CD4-positive, alpha-beta T cell treated with Interleukin-21 for 1 hour (primary cell): ENCODE results near the gene SV2A.
"Not testable (repeated sequence)": the region's sequence is repeated elsewhere in the genome, so short reads cannot be mapped to it uniquely, and the experiment has no call there.

Experiments
- DNase-seq: peaks from one replicate; pipeline ENCODE4 v3.0.0-alpha.2; 2020

Gene SV2A

GRCh38 chr1:149917571-149918144 is at the start of gene SV2A:
SV2A (minus strand) TSS chr1:149917844; CDS start chr1:149913840, 4,004 bp downstream.
- DNase-seq, result peak; percentile 57

DNA sequence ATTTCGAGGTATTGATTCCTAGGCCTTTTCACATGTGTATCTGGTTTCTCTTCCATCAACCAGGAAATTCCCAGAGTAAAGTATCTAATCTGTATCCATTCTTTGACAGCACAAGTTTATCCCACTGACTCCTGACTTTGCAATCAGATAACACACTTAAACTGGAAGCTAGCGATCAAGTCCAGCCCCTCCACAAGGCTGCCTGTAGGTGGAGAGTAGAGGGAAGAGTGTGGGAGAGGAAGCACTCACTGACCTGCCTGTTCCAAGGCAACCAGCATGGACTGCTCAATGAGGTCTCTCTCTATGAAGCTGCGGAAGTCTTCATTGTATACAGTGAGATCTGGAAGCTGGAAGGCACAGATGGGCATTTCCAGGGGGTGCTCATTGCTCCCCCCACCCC is 49.4 kb upstream of the SV2A start:
- no peak for DNase-seq

DNA sequence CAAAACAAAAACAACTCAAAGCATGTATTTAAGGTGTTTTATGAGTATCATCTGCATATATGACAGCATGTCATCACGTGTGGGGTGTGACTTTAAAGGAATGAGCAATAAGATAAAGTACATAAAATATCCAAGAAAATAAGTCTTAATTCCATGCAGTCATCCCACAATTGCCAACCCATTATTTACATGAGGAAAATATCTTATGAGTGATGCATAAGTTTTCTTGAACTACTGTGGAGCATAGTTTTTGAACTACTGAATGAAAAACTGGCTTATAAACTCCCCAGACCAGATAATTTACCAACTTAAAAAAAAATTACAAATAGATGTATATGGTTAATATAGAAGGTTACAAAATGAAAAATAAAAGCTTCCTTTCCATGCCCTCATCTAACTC is 48.8 kb upstream of the SV2A start:
- no peak for DNase-seq

GRCh38 chr1:149965440-149965839 is 47.8 kb upstream of the SV2A start:
- no peak for DNase-seq

GRCh38 chr1:149963358-149963757 is 45.7 kb upstream of the SV2A start:
- no peak for DNase-seq

- DNase-seq, result no peak
These were observed 45.1 kb upstream of the SV2A start for GRCh38 chr1:149962736-149963135.

DNA sequence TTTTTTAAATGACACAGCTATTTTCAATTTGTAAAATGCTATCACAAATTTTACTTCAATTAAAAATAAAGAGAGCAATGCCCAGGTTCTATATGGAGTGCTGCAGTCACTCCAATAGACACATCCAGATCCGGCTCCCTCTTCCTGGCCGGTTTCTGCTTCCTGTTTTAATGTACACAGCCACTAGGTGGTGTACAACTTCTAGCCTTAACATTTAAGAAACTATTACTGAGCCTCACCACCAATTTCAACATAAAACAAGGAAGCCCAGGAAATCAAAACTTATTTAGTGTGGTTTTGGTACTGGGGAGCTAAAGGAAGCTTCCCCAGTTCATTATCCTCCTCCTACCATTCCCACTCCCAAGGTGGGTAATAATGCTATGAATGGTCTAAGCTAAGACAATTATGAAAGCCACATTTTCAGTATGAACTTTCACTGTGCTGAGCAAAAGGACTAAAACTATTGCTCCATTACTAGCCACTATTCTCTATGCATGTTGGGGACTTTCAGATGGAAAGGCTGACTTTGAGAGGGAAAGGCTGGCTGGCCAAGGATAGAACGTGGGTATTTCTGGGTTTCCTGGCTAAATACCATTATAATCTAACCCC is 44.5 kb upstream of the SV2A start:
- DNase-seq, result peak; percentile 73

- DNase-seq, result not testable (repeated sequence)
These were observed 39.9 kb upstream of the SV2A start for GRCh38 chr1:149957548-149957947.

DNA sequence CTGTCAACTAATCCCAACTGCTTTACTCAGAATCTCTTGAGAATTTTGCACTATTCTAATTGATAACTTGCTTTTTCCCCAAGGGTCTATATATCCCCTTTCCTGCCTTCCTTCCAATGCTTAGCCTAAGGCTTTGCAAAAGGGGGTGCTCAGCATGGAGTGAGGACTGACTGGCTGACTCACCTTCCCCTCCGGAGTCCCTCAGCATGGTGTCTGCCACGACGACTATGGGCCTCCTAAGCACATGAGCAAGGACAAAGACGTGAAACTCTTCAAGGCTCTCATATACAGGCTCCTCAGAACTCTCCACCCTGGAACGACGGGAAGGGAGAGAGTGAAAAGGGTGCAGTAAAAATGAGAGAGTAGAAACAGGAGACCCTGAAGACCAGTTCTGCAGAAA is 32.3 kb upstream of the SV2A start:
- no peak for DNase-seq

DNA sequence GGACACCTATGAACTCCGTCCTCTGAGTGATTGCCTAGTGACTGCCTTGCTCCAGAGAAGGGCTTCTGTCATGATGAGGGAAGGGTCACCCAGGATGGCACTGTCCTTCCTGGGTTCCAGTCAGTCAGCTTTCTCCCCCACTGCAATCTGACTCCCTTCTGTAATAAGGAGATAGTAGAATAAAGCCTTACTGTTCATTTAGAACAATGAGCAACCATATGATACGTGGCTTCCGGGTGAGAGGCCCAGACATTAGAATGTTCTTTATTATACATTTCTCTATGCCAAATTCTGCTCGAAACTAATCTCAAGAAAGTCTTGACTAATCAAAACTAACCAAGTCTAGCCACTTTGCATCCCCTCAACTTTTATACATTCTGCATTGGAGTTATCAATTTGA is 27.6 kb upstream of the SV2A start:
- no peak for DNase-seq

DNA sequence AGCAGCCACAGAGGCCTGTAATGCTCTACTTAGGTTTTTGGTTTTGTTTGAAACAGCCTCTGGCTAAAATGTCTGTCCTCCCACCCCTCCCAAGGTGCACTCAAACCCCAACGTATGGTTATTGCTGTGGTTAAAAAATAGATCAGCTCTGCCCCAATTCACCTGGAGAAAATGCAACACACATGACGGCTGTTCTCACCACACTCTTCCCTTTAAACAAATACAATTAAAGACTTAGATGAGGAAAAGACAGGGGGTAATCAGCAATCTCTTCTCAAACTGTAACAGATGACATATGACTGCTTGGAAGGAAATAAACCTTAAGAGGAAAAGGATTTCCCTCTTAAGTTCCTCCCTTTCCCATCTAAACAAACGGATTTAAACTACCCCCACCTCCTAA is 25.2 kb upstream of the SV2A start:
- no peak for DNase-seq

DNA sequence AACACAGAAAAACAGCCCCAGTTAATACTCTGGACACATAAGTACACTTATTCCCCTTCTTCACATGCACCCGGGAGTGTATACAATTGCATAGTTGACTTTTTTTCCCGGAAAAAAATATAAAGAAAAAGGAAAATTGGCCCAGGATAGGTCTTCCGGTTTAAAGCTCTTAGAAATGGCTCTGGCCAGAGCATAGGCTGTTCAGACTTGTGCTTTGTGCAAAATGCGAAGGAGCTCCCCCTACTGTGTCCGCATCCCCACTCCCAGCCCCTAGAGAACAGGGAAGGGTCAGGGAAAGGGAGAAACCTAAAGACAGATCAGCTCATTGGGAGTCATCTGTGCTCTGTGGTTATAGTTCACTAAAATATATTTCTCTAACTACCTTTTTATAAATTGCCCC is 24.6 kb upstream of the SV2A start:
- no peak for DNase-seq

GRCh38 chr1:149940427-149940826 is 22.8 kb upstream of the SV2A start:
- DNase-seq, result no peak

DNA sequence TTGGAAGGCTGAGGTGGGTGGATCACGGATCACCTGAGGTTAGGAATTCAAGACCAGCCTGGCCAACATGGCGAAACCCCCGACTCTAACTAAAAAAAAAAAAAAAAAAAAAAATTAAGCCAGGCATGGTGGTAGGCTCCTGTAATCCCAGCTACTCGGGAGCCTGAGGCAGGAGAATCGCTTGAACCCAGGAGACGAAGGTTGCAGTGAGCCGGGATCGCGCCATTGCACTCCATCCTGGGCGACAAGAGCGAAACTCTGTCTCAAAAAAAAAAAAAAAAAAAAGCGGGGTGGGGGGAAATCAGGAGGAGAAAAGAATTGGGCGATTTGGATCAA is 21.0 kb upstream of the SV2A start:
- DNase-seq, result not testable (repeated sequence)

DNA sequence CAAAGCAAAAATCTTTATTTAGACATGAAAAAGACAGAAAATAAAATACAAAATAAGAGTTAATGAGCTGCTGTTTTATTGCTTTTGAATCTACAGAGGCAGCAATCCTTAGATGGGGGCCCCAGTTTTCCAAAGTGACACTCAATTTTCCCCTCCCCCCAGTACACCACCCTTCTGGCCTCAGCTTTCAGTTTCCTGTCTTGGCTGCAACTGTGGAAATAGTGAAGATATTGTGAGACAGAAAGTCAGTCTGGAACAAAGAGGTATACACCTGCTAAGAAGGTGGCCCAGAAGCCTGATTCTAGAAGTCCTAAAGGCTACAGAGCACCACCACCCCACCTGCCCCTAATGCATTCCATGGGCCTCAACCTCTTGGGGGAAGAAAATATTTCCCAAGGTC is 20.1 kb upstream of the SV2A start:
- no peak for DNase-seq

GRCh38 chr1:149936992-149937705 is 19.5 kb upstream of the SV2A start:
- no peak for DNase-seq

GRCh38 chr1:149936170-149936991 is 18.7 kb upstream of the SV2A start, which contains the start of gene MTMR11:
MTMR11 (minus strand) TSS chr1:149936879; CDS start chr1:149936647, 232 bp downstream.
- no peak for DNase-seq

DNA sequence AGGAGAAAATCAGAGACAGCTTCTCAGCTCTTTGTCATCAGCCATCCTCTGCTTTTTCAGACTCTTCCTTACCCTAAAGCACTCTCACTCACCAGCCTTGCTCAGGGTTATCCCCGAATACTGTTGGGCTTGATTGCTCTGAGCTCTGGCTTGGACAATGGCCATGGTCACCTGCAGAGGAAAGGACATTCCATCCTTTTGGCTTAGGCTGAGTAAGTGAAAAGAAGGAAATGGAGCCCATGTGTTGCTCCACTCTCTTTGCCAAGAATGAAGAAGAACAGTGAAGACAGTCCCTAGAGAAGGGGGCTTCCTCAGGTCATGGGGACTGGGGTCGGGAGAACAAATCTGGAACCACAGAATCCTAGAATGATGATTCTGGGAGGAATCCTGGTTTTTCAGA is 16.7 kb upstream of the SV2A start:
- DNase-seq, result no peak

DNA sequence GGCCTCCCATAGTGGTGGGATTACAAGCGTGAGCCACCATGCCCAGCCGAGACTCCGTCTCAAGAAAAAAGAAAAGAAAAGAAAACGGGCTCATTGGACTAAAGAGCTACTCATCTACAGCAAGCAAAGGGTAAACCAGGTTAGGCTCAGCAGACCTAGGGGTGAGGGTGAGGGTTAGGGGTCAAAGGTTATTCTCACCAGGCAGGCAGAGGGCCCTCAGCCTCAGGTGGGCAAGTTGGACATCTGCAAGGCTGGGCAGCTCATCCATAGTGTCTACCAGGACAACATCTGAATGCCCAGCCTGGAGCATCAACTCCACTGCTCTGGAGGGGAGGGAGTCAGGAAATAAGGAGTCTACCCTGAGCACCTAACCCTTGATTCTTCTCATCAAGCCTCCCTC is 15.6 kb upstream of the SV2A start:
- no peak for DNase-seq

DNA sequence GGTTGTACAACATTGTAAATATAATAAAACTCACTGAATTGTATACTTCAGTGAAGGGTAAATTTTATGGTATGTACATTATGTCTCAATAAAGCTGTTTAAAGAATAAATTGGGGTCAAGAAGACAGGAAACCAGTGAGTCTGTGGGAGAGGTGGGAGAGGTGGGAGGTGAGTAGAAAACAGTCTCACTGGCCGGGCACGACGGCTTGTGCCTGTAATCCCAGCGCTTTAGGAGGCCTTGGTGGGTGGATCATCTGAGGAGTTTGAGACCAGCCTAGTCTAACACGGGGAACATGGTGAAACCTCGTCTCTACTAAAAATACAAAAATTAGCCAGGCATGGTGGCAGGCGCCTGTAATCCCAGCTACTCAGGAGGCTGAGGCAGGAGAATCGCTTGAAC is 14.8 kb upstream of the SV2A start:
- DNase-seq, result no peak

DNA sequence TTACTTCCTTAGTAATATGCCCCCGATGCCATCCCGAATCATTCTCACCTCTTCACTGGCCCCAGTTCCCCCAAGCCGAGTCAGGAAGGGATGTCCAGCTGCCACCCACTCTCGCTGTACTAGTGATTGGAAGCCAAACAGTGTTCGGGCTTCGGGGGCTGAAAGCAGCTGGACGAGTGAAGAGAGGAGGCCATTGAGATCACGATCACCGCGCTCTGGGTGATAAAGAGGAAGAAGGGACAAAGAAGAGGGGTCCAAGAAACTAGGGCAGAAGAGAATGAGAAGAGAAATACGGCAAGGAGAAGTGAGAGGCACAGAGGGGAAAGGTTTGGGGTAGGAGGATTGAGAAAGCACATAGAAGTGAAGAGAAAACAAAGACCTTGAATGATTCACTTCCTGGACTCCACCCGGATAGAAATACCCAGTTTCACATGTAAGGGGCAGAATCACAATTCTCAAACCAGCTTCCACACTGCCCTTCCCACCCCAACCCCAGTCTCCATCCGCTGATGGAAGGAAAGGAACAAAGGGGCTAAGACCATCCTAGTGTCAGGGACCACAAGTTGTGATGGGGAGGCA is 13.7 kb upstream of the SV2A start:
- no peak for DNase-seq

DNA sequence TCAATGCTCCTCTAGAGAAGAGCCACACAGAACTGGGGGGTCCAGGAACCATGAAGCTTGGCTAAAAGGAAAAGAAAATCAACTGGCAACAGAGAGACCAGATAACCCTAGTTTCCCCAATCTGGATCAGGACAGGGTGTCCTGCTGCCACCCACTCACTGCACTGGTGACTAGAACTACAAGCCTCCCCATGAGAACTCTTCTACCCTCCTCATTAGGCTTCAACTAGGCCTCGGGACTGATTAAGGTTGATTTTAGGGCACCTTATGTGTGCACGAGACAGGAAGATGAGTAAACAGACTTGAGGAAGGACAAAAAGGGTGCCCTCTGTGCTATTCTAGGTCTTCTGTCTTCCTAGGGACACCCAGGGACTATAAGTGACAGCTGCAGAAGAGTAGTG is 12.2 kb upstream of the SV2A start:
- no peak for DNase-seq

DNA sequence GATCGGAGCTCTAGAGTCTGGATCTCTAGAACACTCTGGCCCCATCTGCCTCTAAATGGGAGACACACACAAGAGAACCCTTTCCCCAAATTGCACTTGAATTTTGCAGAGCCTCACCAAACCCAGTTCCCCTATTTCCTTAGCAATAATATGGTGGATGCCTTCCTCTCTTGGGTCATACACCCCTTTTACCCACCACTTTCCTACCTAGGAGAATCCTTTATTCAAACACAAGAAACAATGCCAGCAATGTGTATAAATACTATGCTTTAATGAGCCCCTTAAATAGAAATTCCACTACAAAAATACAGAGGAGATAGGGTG is 10.7 kb upstream of the SV2A start:
- no peak for DNase-seq
